Iris pigment epithelial cell (primary cell): ENCODE measurements around the gene UBXN4.
"Not testable (repeated sequence)": the region's sequence is repeated elsewhere in the genome, so short reads cannot be mapped to it uniquely, and the experiment has no call there.

Source experiments
- DNase-seq: peaks from one replicate; pipeline ENCODE4 v3.0.0-alpha.2; 2011; ENCODE audit warnings: low read depth

The UBXN4 gene

DNA sequence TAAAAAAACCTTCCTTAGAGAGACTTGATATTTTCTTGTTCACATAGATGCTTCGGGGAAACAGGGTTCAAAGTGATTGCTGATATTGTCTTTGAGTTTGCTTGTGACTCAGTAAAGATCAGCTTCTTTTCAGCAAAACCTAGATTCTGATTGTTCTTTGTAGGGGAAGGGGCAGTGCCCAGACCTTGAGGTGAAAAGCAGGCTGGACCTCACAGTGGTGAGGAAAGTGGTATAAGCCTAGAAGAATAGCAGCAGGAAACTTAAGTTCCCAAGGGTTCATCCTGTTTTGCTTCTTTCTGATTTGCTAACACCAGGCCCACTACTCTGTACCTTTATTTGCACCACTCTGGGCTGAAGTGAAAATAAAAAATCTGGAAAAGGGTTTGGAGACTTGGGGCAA lies 20.9 kb downstream of the UBXN4 start:
- no peak for DNase-seq

DNA sequence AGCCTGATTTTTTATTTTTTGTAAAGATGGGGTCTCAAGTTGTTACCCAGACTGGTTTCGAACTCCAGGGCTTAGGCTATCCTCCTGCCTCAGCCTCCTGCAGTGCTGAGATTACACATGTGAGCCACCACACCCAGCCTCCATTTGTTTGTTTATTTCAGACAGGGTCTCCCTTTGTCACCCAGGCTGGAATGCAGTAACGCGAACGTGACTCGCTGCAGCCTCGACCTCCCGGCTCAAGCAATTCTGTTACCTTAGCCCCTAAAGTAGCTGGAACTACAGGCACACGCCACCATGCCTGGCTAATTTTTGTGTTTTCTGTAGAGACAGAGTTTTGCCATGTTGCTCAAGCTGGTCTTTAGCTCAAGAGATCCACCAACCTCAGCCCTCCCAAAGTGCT lies 27.2 kb downstream of the UBXN4 start:
- DNase-seq = no peak

DNA sequence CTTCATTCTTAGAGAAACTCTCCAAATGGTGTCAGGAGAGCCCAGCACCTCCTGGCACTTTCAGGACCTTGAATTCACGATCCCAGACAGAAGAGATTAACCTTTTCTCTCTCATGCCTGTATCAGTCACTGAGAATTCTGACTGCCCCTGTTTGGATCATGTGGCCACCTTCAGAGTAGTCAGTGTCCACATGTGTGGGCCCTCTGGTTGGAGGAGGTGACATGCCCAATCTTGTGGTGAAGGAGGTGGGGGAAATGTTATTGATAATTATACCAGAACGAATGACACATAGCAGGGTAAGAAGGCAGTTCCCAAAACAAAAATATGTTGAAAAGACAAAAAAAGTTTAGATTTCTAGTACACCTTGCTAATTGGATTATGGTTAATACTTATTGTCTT lies 31.7 kb downstream of the UBXN4 start:
- DNase-seq = no peak

DNA sequence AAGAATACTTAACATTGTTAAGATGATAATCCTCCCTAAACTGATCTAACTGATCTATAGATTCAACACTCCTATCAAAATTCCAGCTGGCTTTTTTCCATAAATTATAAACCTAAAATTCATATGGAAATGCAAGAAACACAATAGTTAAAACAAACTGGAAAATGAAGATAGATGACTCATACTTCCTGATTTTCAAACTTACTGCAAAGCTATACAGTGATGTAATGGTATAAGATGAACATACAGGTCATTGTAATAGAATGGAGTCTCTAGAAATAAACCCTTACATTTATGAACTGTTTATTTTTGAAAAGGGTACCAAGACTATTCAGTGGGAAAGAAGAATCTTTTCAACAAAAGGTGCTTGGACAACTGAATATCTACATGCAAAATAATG lies 32.3 kb downstream of the UBXN4 start:
- peak; percentile 67 for DNase-seq

DNA sequence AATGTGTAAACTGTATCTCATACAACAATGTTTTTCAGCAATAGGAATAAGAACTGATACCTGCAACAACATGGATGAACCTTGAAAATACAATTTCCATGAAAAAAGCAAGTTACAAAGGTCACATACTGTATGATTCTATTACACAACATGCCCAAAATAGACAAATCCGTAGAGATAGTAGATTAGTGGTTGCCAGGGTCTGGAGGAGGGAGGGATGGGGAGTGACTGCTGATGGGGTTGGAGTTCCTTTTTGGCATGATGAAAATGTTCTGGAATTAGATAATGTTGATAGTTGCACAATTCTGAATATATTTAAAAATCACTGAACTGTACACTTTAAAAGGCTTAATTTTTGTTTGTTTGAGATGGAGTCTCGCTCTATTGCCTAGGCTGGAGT lies 33.8 kb downstream of the UBXN4 start:
- peak; percentile 47 for DNase-seq

DNA sequence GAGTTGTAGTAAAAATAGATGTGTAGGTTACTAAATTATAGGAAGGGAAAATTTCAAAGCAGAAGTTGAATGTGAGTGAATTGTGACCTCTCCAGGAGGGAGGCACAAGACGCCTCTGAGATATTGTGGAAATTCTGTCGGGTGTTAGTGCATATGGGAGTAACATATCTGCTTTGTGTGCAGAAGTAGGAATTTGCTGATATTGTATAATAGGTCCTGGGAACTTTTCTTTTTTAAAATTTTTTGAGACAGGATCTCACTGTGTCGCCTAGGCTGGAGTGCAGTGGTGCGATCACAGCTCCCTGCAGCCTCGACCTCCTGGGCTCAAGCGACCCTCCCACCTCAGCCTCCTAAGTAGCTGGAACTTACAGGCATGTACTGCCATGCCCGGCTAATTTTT lies 34.7 kb downstream of the UBXN4 start:
- no peak for DNase-seq

DNA sequence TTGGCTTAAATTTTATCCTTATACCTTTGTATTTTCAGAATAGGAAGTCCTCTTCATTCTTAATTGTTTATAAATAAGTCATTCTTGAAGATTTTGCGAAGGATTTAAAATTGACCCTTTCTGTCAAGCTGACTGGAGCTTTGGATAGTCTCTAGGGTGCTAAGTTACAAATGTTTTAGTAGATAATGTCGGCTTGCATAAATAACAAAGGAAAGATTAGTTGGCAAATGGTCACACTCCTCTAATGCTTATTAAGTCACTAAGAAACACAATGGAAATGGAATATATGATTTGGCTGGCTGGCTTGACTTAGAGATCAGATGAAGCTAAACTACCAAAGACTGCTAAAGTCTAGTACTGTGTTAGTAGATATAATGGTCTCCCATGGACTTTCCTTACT lies 40.6 kb downstream of the UBXN4 start:
- DNase-seq = no peak

DNA sequence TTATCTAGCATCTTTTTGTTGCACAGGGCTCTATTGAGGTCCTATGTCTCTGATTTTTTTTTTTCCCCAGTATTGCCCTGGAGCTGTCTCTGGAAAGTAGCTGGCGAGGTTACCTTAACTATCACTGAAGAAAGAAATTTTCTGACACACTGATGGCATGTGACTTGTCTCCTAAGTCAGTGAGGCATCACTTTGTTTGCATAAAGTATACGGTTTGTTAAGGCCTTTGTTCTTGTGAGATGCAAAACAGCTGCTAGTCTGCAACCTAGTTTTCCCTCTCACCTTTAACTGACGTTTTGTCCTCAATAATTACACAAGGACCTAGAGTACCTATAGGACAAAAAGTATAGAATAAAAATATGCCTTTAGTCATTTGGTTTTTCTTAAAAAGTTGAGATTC lies 41.8 kb downstream of the UBXN4 start:
- DNase-seq = no peak

DNA sequence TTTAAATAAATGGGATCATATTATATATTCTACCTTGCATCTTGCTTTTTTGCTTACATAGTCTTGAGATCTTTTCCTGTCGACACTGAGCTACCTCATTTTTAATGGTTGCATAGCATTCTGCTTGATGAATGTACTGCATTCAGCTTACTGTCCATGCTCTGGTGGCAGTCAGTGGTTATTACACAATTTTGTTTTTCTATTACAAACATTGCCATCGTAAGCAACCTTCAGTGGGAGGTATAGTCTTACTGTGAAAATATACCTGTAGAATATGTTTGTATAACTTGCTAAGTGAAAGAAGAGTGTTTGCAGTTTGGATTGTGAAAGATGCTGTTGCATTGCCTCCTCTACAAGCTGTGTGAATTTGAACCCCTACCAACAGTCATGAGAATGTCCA lies 43.4 kb downstream of the UBXN4 start:
- DNase-seq = peak; percentile 49

DNA sequence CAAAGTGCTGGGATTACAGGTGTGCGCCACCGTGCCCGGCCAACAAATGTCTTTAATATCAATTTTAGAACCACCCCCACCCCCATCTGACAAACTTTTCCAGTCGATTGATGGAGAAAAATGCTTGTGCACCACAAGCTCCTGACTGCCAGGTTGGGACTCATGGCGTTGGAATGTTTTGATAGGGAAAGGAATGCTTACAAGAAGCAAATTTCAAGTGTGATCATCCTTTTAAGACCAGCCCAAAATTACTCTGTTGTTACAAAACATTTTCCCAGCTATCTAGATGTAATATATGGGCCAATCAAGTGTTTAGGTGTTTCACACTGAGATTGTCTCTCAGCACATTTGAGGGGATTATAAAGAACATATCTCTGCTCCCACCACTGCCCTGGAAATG lies 45.2 kb downstream of the UBXN4 start:
- DNase-seq = peak; percentile 98

DNA sequence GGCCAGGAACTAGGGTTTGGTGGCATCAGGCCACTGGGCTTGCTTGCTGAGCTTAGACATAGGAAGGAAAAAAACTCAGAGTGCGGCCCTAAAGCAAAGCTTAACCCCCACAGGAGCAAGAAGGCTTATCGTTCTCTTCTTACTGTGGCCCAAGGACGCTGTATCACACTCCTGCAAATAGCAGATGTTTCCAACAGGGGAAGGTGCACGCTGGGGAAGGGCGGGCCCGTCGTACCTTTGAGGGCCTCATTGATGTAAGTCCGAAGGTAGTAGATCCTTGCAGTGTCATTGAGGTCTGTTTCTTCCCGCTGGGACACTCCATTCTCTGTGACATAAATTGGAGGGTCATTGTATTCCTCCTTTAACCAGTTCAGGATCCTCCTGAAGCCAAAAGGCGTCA lies 48.8 kb downstream of the UBXN4 start:
- no peak for DNase-seq

DNA sequence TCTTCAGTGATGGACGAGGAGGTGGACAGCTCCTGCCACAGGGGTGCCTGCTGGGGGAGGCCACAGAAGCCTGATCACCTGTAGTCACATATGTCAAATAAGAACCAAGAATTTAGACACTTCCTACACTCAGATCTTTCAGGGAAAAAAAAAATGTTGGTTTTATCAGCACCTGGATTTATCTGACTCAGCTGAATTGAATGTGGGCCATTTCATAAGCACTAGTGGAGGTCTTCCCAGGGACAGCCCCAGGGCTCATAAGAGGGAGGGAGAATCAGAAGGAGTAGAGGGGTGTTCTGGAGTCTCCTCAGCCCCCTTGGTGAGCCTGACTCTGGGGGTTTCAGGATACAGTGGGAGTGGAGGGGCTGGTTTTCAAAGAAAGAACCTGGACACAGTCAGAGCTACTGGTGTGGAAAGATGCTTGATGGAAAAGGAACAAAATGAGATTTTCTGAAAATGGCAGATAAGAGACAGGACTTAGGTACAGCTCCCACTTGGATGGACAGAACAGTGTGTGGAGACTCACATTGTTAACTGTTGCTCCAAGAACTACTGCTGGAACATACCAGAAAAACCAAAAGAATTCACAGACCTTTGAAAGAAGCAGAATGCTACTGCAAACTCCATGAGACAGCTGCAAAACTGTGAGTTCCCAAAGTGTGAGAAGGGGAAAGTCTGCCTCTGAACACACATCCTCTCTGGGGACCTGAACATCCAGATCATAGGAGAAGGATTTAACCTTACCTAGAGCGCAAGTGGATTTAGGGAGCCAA lies 49.9 kb downstream of the UBXN4 start:
- DNase-seq = peak; percentile 66

DNA sequence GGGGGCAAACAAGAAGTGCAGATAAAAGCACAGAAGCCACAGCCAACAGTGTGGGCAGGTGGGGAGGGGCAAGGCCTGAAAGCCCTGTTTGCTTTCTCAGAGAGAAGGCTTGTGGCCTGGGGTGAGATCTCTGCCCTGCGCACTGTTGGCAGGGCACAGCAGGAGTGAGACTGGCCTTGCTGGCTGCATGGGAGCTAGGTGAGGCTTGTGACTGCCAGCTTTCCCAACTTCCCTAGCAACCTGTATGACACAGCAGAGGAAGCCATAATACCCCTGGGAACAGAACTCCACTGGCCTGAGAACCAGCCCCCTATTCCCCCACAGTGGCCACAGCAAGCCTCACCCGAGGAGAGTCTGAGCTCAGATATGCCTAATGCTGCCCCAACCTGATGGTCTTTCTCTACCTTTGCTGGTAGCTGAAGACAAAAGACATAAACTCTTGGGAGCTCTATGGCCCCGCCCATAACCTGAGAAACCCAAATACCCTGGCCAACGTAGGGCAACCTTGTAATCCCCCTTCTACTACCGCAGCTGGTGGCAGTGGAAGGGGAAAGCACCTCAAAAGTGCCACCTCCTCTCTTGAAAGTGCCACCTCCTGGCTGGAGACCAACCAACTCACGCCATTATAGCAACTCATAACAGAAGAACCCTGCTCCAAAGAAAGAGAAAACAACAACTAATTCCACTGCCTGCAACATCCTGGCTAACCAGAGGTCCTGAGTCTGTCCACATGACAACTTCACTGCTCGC lies 50.9 kb downstream of the UBXN4 start:
- no peak for DNase-seq

DNA sequence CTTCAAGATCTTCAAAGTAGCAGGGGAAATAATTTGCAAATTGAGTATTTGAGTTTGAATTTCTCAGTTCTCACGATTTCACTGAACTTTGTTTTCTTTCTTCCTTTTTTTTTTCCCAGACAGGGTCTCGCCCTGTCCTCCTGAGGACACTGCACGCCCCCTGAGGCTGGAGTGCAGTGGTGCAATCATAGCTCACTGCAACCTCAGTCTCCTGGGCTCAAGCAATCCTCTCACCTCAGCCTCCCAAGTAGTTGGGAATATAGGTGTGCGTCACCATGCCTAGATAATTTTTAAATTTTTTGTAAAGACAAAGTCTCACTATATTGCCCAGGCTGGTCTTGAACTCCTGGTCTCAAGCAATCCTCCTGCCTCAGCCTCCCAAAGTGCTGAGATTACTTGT lies 54.0 kb downstream of the UBXN4 start:
- DNase-seq = not testable (repeated sequence)

DNA sequence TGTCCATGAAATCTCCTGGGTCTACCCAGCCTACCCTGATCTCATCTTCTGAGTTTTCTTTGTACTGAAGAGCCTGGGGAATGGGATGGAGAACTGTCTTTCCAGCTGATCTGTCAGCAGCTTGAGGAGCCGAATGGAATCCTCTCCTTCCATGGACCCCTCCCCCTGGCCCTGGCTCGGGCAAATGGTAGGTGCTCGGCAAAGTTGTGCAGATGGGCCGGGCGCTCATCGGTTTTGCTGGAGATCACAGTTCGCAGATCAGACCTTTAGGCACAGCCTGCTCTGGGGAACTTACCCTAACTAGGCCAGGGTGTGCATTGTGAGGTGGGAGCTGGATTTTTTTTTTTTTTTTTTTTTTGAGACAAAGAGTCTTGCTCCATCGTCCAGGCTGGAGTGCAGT lies 55.0 kb downstream of the UBXN4 start:
- no peak for DNase-seq

DNA sequence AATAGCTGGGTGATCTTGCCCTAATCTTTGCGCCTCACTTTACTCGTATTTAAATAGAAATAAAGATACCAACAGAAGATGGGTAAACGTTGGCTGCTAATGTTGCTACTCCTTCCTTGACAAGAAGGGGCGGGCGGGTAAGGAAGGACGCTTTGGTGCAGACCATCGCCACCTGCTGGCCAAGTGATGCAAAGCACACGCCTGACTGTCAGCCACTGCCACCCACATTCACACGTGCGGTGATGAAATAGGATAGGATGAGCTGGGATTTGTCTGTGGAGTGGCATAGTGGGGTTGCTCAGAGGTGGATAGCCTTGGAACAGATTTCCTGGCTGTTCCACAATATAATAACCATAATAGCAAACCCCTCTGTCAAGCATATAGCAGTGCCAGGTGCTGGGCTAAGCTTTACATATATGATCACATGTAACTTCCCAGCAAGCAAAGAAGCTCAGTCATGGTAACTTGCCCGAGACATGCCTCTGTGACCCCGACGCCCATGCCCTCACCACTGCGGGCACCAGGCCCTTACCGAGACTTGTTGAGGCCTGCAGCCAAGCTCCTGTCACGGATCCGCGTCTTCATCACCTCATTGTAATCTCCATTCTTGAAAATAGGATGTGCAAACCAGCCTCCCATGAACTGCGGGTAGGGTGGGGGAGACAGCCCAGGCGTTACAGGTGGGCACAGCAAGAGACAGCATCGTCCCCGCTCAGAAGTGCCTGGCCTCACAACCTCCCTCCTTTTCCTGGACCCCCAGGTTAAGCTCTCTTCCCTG lies 56.0 kb downstream of the UBXN4 start:
- peak; percentile 80 for DNase-seq

DNA sequence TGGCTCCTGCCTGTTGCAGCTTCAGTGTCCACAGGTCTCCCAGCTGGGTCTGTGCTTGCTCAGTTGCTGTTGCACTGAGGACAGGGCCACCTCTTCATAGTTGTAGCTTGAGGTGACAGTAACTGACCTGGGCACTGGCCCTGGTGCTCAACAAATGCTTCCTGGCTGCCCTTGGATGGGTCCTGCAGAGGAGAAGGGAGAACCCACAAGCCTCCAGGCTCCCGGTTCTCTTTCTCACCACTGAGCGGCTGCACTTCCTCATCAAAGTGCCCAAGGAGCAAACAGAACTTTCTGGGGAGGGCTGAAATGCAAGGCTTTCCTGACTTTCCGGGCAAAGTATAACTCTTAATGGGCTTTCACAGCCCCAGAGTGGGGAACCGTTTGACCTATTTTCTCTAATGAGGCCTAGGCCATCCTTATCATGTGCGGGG lies 56.6 kb downstream of the UBXN4 start:
- DNase-seq = no peak

DNA sequence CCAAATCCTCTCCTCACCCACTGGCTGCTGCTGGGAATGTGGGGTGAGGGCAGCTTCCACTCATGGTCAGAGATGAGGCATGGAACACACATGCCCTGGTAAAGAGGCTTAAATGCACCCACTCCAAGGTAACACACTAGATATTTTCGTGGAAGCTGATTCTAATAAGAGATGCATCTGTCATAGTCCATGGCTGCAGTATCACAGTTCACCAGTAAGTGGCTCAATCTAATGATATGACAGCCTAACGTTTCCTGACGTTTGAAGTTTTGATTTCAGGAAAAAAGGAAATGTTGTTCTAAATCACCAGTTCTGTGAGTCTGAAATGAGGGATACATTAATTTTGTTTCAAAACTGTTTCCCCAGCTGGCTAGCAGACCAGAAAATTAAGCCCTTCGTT lies 57.1 kb downstream of the UBXN4 start:
- peak; percentile 47 for DNase-seq

DNA sequence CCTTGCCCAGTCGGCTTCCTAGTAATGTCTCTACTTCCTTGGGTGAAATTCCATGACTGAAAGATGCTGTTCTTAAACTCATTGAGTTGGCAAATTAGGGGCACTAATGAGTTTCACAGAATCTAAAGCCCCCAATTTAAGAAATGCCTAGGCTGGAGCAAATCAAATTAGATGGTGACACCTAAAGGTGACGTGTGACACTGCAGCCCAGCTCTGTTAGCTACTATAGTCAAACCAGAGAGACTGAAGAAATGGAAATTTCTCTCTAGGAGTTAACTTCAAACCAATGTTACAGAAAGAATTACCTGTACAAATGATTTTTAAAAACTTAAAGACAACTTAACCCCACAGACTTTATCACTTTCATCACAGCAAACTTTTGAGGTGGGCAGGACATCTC lies 58.1 kb downstream of the UBXN4 start:
- no peak for DNase-seq

DNA sequence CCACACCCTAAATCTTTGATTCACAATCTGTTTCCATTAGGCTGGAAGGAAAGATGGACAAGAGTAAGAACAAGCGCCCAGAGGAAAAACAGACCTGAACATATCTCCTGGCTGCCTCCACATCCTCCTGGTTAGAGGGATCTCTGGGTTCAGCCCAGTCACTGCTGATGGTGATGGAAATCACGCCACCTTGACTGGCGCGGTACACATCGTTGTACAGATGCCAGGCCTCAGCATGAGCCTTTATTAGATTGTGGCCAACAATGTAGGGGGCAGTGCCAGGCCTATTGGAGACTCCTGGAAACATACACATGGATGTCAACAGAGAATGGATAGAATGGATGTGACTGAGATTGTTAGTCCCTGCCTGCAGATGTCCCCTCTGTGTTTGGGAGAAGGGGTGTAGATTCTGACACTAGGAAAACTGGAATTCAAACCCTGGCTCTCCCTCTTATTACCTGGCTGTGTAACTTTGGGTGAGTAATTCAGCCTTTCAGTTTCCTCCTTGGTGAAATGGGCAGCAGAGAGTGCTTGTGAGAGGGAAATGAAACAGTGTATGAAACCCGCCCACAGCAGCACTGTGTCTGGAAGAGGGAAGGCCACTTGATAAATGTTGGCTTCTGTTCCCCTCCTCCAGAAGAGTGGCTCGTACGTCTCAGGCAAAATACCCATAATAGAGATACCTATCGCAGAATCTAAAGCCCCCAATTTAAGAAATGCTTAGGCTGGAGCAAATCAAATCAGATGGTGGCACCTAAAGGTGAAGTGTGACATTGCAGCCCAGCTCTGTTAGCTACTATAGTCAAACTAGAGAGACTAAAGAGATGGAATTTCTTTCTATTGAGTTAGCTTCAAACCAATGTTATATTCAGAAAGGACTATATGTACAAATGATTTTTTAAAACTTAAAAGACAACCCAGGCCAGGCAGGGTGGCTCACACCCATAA lies 59.1 kb downstream of the UBXN4 start:
- DNase-seq = no peak

DNA sequence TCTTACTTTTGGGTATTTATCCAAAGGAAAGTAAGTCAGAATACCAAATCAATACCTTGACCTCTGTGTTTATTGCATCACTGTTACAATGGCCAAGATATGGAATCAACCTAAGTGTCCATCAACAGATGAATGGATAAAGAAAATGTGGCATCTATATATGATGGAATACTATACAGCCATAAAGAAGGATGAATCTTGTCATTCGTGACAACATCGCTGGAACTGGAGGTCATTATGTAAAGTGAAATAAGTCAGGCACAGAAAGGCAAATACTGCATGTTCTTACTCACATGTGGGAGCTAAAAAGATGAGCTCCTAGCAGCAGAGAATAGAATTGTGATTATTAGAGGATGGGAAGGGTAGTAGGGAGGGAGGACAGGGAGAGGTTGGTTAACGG lies 60.7 kb downstream of the UBXN4 start:
- DNase-seq = no peak

DNA sequence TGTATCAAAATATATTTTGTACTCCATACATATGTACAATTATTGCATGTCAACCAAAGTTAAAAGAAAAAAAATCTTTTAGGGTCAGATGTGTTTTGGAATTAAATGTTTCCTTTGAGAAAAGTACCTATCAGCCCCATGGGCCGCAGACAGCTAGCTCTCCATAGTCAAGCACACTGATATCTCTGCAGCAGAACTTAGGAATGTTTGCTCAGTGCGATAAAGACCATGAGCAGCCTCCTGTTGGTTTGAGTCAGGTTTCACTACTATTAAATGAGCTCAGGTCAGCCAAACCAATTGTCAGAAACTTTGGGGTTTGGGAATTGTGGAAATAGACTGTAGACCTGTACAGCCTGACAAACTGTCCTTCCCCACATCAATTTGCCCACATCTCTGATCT lies 61.6 kb downstream of the UBXN4 start:
- no peak for DNase-seq
